Measurements from ENCODE around the gene NEURL3. TPM values are rescaled to one million over a fixed set of nuclear protein-coding genes. Genes with fewer than 3 reads are reported as not detected.

Gene NEURL3
- total and polyA plus RNA-seq, 9 of the 15 experiments (the other 6 are each of a cell fraction or from before 2014, with no cell fraction given): not detected

- CTCF ChIA-PET (ENCODE audit: low intra/inter-chr PET ratio): interaction anchor here (0.8 to 1.2 kb wide), 2 partner anchors 210 to 415 kb away, joined by 3 to 4 read pairs; partner anchors contain the start of gene ASTL
- peak; percentile 56; the same call in 1 of the 2 replicates for TF ChIP-seq POLR2G (IDR thresholded peaks at IDR 0.05; ENCODE audit: low read depth, low read length)
- no peak for TF ChIP-seq CCNT2 (IDR thresholded peaks at IDR 0.05; ENCODE audit: borderline replicate concordance, extremely low read depth, insufficient read length, low read depth, low read length)
- TF ChIP-seq ATF7 (IDR thresholded peaks at IDR 0.05): no peak
- Histone ChIP-seq H3K9me3 (replicated peaks; ENCODE audit: control insufficient read depth, insufficient read depth, low read depth, low read length) (no peaks in the 10 kb centered on the region), H3K27me3 (ENCODE audit: control insufficient read depth in 2 of 2, insufficient read depth in 2 of 2, low read length in 2 of 2) (0 out of 5 replicates have a peak, but pooled peaks cover 0 to 4% of the 10 kb centered on the region in 2 experiments), H3K4me3 (no peak overlapping the region), H3K79me2 (ENCODE audit: control insufficient read depth, insufficient read depth, low read length) (no peaks in the 10 kb centered on the region), H2AFZ (ENCODE audit: low read depth, low read length) (no peak overlapping the region), H4K20me1 (replicated peaks; ENCODE audit: control insufficient read depth, insufficient read depth, low read length) (no peaks in the 10 kb centered on the region), H3K36me3 (ENCODE audit: control insufficient read depth, insufficient read depth, low read length) (peaks cover 4% of the 10 kb centered on the region; the same call in 1 of the 3 replicates), H3K4me2 (ENCODE audit: insufficient read depth, low read length) (no peak overlapping the region), H3K9me1 (ENCODE audit: control insufficient read depth, insufficient read depth, low read length) (no peaks in the 10 kb centered on the region), H3K9ac (ENCODE audit: insufficient read depth in 1 of 2, low read depth in 2 of 2, low read length in 2 of 2) (peak overlapping the region in 1 of 2 experiments; percentile 35; a peak in 2 of 4 replicates), H3K27ac (ENCODE audit: extremely low read depth, low read depth, low read length) (no peak overlapping the region), H3K4me1 (replicated peaks in 1 of 2; ENCODE audit: control insufficient read depth in 2 of 2, insufficient read depth in 2 of 2, low read length in 2 of 2) (peaks cover 0 to 37% of the 10 kb centered on the region in 2 experiments; a peak in 3 of 5 replicates)
- FAIRE-seq (no peak), DNase-seq (ENCODE audit: extremely low read depth in 1 of 4, low spot score in 3 of 4) (no peak), ATAC-seq (no peak)
- intact Hi-C loops (cut with micrococcal nuclease): loop anchor here (5.0 to 10.0 kb wide), 3 partner anchors 209 to 409 kb away; partner anchors contain the start of gene CNNM4
- in situ Hi-C loops (cut with MboI): loop anchor here (25.0 kb wide), 1 partner anchor 409 kb away; no protein-coding TSS in a partner anchor
- WGBS (ENCODE audit: insufficient coverage, low coverage, missing lambda C conversion rate): 61% methylated on average over 15 of the region's 16 CpGs
- no TSS peak for BruUV-seq (replicated peaks)
- POLR2A ChIA-PET: interaction anchor here (0.6 to 1.1 kb wide), 4 partner anchors 9 to 57 kb away, joined by 3 to 4 read pairs (median 3); no protein-coding TSS in a partner anchor
Observed at GRCh38 chr2:96553176-96553956, 48.2 kb upstream of the NEURL3 start.

All from K562 (cell line).